K562 (cell line): ENCODE measurements around the gene MSS51. TPM values are rescaled to one million over a fixed set of nuclear protein-coding genes. Genes with fewer than 3 reads are reported as not detected.
A peak's percentile ranks its signal among the peaks of the same experiment; 100 is the strongest.

ENCODE experiments used
- BMI1 ChIP-seq: fragments of 150-350 bp; IDR thresholded peaks from 2 replicates; pipeline ENCODE4 v1.6.1; 2014; ENCODE audit warnings: low read length
- EP400 ChIP-seq: fragments of 450-650 bp; IDR thresholded peaks from 2 replicates; pipeline ENCODE4 v1.6.1; 2017; ENCODE audit warnings: antibody characterized with exemption, mild to moderate bottlenecking, moderate library complexity
- HMGN3 ChIP-seq: IDR thresholded peaks from 2 replicates; pipeline ENCODE4 v1.6.1; 2011; ENCODE audit warnings: borderline replicate concordance, low read depth, mild to moderate bottlenecking, mixed read lengths, low read length; ENCODE audit not compliant: insufficient read length; ENCODE audit errors: extremely low read depth
- IFI16 ChIP-seq: fragments of 250-450 bp; sonication (Bioruptor Pico); IDR thresholded peaks from 2 replicates; pipeline ENCODE4 v2.1.2; 2022; ENCODE audit warnings: mild to moderate bottlenecking, inconsistent platforms
- L3MBTL2 ChIP-seq: fragments of 450-650 bp; IDR thresholded peaks from 2 replicates; pipeline ENCODE4 v1.6.1; 2016; ENCODE audit warnings: mild to moderate bottlenecking, moderate library complexity
- NFRKB ChIP-seq: fragments of 450-650 bp; IDR thresholded peaks from 2 replicates; pipeline ENCODE4 v1.6.1; 2016; ENCODE audit warnings: low read depth
- NONO ChIP-seq, 2 experiments: fragments of 200-400 bp in 1 of 2; fragments of 450-650 bp in 1 of 2; formaldehyde crosslinking in 1 of 2; IDR thresholded peaks; 2 replicates each; pipeline ENCODE4 v1.6.1; 2017; ENCODE audit warnings: low read depth in 2 of 2, mild to moderate bottlenecking in 2 of 2, moderate library complexity in 2 of 2, low read length in 1 of 2
- RBM14 ChIP-seq: fragments of 200-400 bp; formaldehyde crosslinking; IDR thresholded peaks from 2 replicates; pipeline ENCODE4 v1.6.1; 2018; ENCODE audit warnings: low read depth, mild to moderate bottlenecking, low read length, moderate library complexity, borderline replicate concordance; ENCODE audit not compliant: insufficient read depth
- RBM22 ChIP-seq: fragments of 200-400 bp; formaldehyde crosslinking; IDR thresholded peaks from 2 replicates; pipeline ENCODE4 v1.6.1; 2018; ENCODE audit warnings: low read length, low read depth; ENCODE audit not compliant: poor library complexity, severe bottlenecking
- SNRNP70 ChIP-seq: fragments of 200-400 bp; formaldehyde crosslinking; optimal IDR thresholded peaks from 2 replicates; pipeline ENCODE3; 2017; ENCODE audit warnings: low read depth, low read length
- SP2 ChIP-seq: IDR thresholded peaks from 2 replicates; pipeline ENCODE4 v1.6.1; 2011; ENCODE audit warnings: mild to moderate bottlenecking, low read depth, low read length, moderate library complexity; ENCODE audit not compliant: poor library complexity, severe bottlenecking; ENCODE audit errors: extremely low read depth
- SRSF1 ChIP-seq: fragments of 200-400 bp; formaldehyde crosslinking; IDR thresholded peaks from 2 replicates; pipeline ENCODE4 v1.6.1; 2017; ENCODE audit warnings: mild to moderate bottlenecking, low read depth, low read length, moderate library complexity
- TAF9B ChIP-seq: fragments of 450-650 bp; IDR thresholded peaks from 2 replicates; pipeline ENCODE4 v1.6.1; 2018; ENCODE audit warnings: mild to moderate bottlenecking; ENCODE audit not compliant: partially characterized antibody
- ZNF134 ChIP-seq: fragments of 250-450 bp; sonication (Bioruptor Pico); conservative IDR thresholded peaks from 2 replicates; pipeline ENCODE4 v1.4.0; 2020
- ZNF165 ChIP-seq: fragments of 250-450 bp; sonication (Bioruptor Pico); IDR thresholded peaks from 2 replicates; pipeline ENCODE4 v1.4.0; 2020; ENCODE audit warnings: borderline replicate concordance
- ZNF668 ChIP-seq: fragments of 250-450 bp; sonication (Bioruptor Pico); IDR thresholded peaks from 2 replicates; pipeline ENCODE4 v1.8.0; 2022; ENCODE audit warnings: mild to moderate bottlenecking, inconsistent platforms
- ZNF780A ChIP-seq: fragments of 250-450 bp; sonication (Bioruptor Pico); IDR thresholded peaks from 2 replicates; pipeline ENCODE4 v1.5.0; 2021; ENCODE audit warnings: mild to moderate bottlenecking
- polyA plus RNA-seq, 8 experiments: library from polyadenylated mRNA; depleted of rRNA in 4 of 8; stranded (reverse) in 5 of 8; unstranded in 3 of 8; fragments of >200 nt; fragmentation: Nextera tagmentation in 2 of 8; fragmentation: Illumina TruSeq in 1 of 8; extraction: Ambion mirVana in 2 of 8; extraction: Trizol in 1 of 8; gene quantifications; 2 replicates each; pipeline versions ENCODE4 v1.2.1 to v1.2.3, GENCODE V29; 2011 to 2014; ENCODE audit warnings: inconsistent platforms in 1 of 8, missing spikeins in 1 of 8
- total RNA-seq, 7 experiments: library from RNA; depleted of rRNA in 6 of 7; stranded (reverse); fragments of >200 nt in 6 of 7; fragmentation: Illumina TruSeq in 2 of 7; extraction: Trizol in 2 of 7; gene quantifications; 2 replicates each; pipeline versions ENCODE4 v1.2.1 to v1.2.3, GENCODE V29; 2011 to 2021; ENCODE audit warnings: low replicate concordance in 1 of 7
- TF ChIP-seq, protein P1 (sequence below): fragments of 250-450 bp; sonication (Bioruptor Pico); IDR thresholded peaks from 2 replicates; pipeline ENCODE4 v1.5.0; 2021; ENCODE audit warnings: mild to moderate bottlenecking, moderate library complexity
- TF ChIP-seq, protein P2 (sequence below): fragments of 250-450 bp; sonication (Bioruptor Pico); IDR thresholded peaks from 2 replicates; pipeline ENCODE4 v1.5.1; 2021; ENCODE audit warnings: mild to moderate bottlenecking
- TF ChIP-seq, protein P3 (sequence below): fragments of 450-650 bp; formaldehyde crosslinking; IDR thresholded peaks from 2 replicates; pipeline ENCODE4 v1.4.0; 2022; ENCODE audit warnings: missing genetic modification characterization
- TF ChIP-seq, protein P4 (sequence below): sonication (generic); formaldehyde crosslinking; IDR thresholded peaks from 2 replicates; pipeline ENCODE4 v1.8.1; 2023; ENCODE audit warnings: mild to moderate bottlenecking, missing genetic modification reagents

MSS51 gene
- total and polyA plus RNA-seq, 9 of the 15 experiments (the other 6 are each of a cell fraction or from before 2014, with no cell fraction given), result 0.28 to 1.8 (median 1.2) TPM

DNA sequence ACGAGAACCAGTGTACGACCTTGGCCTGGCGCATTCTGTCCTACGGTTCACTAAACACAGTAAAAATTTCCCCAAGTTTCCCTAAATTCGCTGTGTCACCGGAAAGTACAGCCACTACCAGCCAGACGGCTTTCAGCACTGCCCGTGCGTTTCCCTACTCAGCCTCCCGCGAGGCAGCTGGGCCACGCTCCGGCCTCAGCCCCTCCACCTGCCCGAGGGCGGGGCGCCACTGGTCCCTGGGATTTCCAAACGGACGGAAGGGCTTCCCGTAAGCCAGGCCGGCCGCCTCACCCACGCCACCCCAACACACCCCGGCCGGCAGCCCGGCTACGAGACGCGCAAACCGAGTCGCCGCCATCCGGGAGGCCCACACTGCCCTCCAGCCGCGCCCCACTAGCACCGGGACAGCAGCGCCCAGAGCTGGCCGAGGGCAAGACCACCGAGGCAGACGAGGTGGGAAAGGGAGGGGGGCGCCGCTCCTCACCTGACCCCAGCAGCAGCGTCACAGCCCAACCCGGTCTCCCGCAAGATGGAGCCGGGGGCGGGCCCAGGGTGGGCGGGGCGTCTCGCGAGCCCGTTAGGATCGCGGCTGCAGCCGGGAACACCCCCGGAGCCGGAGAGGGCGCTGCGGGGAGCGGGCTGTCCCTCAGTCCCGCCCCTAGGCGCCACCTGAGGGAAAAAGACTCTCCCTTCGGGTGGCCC lies 19.7 kb downstream of the MSS51 start, which contains the start of gene ANXA7 (continued):
- TF ChIP-seq RBM14 (no peak), TAF9B (peak; percentile 70), L3MBTL2 (peak; percentile 49), IFI16 (CRISPR knock-in tag) (no peak), SP2 (peak; percentile 22), RBM22 (peak; percentile 73), ZNF780A (CRISPR knock-in tag) (no peak), NONO (IDR thresholded peaks at IDR 0.05; ENCODE audit: low read depth in 2 of 2, low read length in 1 of 2) (peak; percentile 49 to 70), ZNF134 (CRISPR knock-in tag) (no peak), BMI1 (no peak), SRSF1 (no peak), ZNF668 (CRISPR knock-in tag) (no peak), ZNF165 (CRISPR knock-in tag) (no peak), HMGN3 (peak; percentile 55), EP400 (peak; percentile 96), SNRNP70 (no peak), NFRKB (no peak; the same call in 1 of the 2 replicates)
- TF ChIP-seq, protein P1, sequence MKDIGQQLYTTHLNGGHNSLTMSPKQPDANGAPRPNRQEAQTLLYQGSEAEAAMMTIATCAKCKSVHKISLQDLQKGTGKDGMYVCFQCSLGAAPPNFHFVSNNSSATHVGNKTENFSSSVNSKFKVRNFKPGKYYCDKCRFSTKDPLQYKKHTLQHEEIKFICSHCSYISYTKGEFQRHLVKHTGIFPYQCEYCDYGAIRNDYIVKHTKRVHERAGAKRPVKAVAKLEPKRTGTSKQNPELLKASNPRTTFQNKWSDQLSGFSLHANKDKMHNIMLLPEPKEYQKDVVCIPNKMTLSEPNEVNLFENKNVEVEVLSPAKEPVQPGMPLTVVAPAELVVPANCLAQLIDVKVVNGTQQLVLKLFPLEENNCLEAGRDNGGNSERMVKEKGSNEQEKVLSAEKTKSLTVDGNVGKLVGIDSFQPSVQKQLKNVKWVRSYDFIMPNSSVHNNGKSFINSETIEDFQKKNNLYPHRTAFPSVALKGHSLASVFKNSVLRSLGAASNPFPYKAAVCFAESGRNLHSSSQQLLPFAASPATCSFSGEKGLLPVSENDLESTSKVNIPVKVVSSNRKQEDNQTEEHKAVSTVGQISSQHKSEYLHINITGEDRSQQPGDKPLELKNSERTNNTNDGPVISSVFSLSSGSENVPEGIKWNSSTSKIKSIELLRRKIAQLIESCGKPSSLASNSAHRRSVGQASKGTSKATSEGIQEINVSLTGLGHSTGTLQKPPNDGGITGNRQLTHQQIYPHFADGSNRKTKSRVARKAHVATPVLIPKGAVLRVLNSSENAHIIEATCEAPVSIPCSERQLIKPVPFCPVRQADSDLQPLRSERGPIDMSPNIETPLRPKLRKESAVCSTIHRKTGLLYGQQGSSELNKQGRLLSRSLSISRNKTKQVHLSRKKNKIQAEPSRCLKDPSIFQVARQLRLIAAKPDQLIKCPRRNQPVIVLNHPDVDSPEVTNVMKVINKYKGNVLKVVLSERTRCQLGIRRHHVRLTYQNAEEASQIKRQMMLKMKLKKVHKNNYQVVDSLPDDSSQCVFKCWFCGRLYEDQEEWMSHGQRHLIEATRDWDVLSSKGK (CRISPR knock-in tag), result no peak
- TF ChIP-seq, protein P2, sequence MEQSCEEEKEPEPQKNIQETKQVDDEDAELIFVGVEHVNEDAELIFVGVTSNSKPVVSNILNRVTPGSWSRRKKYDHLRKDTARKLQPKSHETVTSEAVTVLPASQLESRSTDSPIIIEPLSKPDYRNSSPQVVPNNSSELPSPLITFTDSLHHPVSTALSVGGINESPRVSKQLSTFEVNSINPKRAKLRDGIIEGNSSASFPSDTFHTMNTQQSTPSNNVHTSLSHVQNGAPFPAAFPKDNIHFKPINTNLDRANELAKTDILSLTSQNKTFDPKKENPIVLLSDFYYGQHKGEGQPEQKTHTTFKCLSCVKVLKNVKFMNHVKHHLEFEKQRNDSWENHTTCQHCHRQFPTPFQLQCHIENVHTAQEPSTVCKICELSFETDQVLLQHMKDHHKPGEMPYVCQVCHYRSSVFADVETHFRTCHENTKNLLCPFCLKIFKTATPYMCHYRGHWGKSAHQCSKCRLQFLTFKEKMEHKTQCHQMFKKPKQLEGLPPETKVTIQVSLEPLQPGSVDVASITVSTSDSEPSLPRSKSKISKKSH (CRISPR knock-in tag), result no peak
- TF ChIP-seq, protein P3, sequence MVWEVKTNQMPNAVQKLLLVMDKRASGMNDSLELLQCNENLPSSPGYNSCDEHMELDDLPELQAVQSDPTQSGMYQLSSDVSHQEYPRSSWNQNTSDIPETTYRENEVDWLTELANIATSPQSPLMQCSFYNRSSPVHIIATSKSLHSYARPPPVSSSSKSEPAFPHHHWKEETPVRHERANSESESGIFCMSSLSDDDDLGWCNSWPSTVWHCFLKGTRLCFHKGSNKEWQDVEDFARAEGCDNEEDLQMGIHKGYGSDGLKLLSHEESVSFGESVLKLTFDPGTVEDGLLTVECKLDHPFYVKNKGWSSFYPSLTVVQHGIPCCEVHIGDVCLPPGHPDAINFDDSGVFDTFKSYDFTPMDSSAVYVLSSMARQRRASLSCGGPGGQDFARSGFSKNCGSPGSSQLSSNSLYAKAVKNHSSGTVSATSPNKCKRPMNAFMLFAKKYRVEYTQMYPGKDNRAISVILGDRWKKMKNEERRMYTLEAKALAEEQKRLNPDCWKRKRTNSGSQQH, result 0 out of 2 replicates have a peak, but pooled peaks have one; percentile 17
- TF ChIP-seq, protein P4, sequence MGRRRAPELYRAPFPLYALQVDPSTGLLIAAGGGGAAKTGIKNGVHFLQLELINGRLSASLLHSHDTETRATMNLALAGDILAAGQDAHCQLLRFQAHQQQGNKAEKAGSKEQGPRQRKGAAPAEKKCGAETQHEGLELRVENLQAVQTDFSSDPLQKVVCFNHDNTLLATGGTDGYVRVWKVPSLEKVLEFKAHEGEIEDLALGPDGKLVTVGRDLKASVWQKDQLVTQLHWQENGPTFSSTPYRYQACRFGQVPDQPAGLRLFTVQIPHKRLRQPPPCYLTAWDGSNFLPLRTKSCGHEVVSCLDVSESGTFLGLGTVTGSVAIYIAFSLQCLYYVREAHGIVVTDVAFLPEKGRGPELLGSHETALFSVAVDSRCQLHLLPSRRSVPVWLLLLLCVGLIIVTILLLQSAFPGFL (CRISPR knock-in tag), result no peak
